SH-SY5Y (cell line): Measurements from ENCODE around the gene ARHGAP33.

Experiments used
- GATA2 ChIP-seq: IDR thresholded peaks from 2 replicates; pipeline ENCODE4 v1.6.1; 2011; ENCODE audit warnings: mild to moderate bottlenecking, low read depth, low read length
- GATA3 ChIP-seq: IDR thresholded peaks from 2 replicates; pipeline ENCODE4 v1.6.1; 2011; ENCODE audit warnings: low read depth, mild to moderate bottlenecking, low read length, moderate library complexity

DNA sequence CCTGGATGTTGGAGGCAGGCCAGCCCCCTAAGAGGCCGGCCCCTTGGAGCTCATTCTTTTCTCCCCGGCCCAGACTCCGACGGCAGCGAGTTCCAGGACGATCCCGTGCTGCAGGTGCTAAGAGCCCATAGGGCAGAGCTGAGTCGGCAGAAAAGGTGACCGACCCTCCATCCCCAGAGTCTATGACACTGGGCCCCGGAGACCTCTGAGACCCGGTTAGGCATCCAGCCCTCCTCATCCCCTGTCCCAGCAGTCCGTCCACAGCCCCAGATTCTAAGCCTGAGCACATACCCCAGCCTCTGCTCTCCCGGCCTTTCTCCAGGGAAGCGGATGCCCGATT is 7.3 kb upstream of the ARHGAP33 start:
- TF ChIP-seq GATA2, result no peak
- TF ChIP-seq GATA3, result no peak
